ENCODE data around the gene TAPT1.
A peak's percentile ranks its signal among the peaks of the same experiment; 100 is the strongest.

TAPT1 gene

DNA sequence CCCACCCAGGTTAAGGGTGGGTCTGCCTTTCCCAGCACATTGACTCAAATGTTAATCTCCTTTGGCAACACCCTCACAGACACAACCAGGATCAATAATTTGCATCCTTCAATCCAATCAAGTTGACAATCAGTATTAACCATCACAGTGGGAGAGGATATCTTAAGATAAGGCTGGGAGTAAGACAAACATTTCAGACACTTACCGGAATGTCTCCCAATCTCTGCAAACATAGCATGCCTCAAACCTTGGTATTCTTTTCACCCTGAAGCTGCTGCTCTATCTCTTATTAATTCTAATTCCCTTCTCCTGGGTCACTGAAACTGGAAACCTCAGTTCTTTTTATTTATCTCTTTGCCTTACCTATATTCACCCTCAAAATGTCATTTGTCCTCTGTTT is 19.0 kb upstream of the TAPT1 start:
- DNase-seq, result no peak

DNA sequence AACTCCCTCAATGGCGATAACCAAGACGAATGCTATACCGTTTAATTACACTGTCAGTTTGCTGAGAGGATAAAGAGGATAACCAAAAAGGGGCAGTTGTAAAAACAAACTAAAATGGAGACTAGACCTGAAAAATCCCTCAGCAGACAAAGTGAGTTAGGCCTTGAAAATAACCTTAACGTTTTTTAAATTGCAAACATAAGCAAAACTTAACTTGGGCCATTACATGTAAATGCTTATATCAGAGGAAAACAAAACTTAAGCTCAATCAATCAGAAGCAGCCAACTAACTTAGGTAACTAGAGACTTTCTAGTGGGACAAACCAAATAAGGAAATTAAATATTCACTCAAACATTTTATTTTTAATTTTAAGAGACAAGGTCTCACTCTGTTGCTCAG is 17.0 kb upstream of the TAPT1 start:
- DNase-seq, result no peak

DNA sequence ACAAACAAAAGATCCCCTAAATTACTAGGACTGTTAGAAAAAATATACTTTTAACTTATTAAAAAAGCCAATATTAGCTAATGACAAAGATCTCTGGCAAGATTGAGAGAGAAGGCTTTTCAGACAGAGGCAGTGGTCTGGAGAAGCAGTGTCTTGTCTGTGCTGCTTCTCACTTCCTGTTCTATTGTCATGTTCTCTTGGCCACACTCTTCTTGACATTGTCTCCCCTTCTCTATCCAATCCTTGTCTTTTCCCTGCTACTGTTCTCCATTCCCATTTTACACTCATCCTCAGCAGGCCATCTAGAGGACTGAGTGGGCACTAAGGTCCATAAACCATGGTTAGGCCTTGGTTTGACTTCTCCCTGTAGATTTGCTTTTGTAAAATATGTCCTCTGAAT is 14.0 kb upstream of the TAPT1 start:
- no peak for DNase-seq

DNA sequence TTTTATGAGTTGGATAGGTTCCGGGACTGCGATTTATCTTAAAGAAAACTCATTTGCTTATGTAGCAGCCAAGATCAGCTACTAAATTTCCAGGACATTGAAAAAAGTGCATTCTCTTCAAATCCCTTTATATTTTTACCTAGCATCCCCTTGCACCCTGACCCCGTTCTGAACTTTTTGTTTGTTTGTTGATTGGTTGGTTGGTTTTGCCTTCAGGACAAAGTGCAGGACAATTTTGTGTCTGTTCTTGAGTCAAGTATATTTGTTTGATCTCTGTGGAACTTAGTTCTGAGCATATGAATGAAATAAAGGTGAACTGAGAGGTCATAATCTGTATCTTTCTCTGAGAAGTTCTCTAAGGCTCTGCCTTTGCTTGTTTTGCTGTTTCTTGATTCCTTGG is 12.8 kb upstream of the TAPT1 start:
- DNase-seq, result no peak

DNA sequence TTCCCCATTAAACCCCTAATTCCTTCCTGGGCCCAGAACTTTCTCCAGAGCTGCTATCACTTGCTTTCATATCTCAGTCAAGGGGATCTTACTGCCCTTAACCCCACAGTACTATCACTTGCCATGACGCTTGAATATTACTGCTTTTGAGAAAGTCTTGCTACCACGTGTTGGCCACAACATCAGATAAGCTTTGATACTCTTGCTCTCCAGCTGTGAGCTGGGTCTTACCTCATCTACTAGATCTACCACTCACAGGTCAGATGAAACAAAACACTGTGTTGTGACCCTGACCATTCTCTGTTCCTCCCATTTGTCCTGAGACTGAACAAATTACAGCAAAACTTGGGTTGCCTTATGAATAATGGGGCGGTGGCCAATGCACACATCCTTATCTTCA is 12.1 kb upstream of the TAPT1 start:
- no peak for DNase-seq

DNA sequence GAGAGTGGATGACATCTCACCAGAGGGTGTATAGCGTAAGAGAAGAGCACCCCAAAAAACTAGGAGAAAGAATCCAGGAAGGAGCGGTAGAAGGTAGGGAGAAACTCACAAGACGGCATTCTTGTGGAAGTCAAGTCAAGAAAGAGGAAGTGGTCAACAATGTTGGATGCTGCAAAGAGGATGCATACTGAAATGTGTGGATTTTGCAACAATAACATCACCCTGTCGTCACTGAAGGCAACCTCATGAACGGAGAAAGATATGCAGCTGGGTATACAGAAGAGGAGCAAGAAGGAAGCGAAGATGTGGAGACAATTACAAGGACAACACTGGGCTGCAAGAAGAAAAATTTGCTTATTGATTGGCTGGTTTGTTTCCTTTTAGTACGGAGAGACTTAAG is 11.4 kb upstream of the TAPT1 start:
- no peak for DNase-seq

DNA sequence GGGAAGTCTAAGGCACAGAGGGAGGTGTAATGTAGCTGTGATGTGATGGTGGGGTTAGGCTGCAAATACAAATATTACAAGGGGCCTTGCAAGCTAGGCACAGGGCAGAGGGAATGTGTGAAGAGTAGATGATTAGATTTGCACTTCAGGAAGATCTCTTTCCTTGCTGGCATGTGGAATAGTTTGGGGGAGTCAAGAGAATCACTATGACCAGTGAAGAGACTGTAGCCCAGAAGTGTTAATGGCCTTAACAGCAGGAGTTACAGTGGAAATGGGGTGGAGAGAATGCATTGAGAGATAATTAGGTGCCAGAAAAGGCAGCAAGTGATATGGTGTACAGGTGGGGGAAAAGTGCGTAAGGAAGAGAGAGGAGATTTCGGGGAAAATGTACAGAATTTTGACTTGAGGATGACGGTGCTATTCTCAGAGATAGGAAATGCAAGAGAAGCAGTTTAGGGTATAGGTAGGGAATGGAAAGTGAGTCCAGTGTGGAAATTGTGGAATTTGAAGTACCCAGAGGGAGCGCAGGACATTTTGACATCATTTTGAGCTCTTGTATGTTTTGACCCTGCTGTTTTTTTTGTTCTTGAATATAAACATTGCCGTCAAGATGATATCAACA is 10.2 kb upstream of the TAPT1 start:
- DNase-seq, result no peak

DNA sequence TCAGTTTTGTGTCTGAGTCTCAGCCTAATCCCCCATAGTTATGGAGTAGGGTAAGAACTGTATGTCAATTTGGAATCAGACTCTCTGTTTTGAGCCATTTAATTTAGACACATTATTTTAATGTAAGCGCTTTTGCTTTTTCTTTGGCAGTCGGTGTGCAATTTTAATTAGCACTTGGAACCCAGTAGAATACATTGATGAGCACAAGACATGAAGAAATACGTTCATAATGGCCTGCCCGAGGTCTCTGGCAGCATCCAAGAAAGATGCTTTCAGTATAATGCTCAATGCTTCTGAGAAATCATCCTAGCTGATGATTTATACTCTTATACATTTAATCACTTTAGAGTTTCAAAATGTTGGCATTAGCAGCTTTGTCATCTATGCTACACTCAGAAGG is 8.9 kb upstream of the TAPT1 start:
- no peak for DNase-seq

DNA sequence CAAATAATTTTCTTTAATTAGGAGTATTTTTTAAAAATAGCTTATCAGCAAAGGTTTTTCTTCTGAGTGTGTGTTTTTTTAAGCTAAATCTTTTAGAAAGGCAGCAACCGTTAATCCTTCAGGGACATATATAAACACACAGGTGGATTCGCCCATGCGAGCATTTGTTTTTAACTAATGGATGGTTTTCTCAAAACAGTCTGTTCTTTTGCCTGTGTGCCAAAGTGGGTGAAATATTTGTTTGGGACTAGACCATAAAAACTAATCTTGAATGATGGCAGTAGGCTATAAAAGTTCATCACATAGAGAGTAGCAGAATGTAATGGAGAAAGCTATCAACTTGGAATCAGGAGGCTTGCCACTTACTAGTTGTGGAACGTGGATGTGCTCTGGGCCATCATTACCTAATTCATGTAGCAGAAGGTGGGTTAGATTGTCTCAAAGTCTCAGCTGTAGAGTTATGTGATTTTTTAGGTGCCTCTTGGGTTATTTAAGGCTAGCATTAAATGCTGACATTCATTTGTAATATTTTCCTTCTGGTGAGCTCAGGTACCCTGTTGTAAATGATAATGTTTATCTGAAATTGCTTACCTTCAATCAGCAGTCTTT is 7.4 kb upstream of the TAPT1 start:
- DNase-seq, result no peak

DNA sequence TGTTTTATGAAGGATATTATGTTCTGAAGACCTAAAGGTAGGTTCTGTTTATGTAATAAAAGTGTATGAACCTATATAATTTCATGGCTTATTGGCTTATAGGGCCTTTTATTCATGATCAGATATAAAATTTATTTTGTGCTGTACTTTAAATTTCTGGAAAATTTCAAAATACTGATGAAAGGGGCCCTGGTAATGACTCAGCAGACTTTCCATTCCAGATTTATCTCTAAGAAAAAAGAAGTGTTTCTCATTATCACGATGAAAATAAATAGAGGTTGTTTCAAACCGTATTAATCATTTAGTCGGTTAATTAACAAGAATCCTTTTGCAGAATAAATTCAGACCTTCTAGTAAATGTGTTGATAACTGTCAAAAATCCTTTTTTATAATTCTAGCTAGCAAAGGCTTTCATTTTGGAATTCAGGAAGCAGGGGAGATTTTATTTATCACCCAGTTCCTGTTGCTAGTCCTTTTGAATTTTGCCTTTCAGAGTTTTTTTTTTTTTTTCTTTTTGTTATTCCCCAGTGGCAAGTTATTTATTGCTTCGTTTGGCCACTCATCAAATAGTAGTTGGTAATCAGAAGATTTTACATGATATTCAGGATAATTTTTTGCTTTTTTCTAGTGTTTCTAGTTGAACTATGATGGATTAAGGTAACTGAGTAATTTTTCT is 5.4 kb upstream of the TAPT1 start:
- DNase-seq, result no peak

DNA sequence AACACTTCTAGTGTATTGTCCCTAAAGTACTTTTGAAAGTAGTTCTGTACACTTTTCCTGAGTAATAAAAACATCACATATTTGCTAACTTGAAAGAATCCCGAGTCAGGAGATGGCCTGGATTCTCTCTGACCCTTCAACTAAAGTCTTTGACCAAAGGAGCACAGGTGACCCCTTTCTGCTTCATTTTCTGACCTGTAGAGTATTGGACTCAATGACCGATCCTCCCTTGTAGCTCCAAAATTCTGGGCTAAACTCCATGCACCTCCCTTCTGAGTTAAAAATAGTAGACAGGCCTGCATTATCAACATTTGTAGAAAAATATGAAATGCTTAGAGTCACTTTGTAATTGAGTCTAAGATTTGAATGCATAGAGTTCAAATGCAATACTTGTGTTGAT is 4.0 kb upstream of the TAPT1 start:
- no peak for DNase-seq

DNA sequence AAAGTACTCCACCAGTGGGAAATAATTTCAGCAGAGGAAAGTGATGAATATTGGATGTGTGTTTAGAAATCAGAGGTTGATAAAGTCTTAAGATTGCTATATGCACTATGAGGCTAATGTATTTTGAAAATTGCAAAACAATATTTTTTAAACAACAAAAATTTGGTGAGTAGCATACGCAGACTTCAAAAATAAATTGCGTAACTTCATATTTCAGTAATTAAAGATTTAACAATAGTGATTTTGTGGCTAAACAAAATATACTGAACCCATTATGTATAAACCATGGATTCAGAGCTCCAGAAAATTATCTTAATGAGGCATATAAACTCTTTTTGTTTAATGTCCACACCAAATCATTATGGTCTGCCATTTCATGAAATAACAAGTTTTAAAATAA is 3.3 kb upstream of the TAPT1 start:
- DNase-seq, result no peak

DNA sequence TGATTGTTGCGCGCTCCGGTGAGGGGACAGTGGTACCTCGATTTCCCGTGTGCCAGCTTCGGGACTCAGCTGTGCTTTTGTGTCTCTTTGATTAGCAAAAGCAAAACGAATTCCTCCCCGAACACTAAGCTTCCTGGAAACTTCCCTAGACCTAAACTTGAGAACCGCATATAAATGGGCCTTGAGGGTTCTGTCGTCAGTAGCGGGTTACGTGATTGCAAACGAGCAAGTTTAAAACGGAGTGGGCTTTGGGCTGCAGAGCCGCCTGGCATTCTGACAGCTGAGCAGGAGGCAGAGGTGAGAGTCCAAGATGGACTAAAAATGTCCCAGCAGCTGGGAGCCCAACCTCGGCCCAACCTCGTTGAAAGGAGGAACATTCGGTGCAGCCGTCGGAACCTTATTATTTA is 1.2 kb upstream of the TAPT1 start:
- no peak for DNase-seq

DNA sequence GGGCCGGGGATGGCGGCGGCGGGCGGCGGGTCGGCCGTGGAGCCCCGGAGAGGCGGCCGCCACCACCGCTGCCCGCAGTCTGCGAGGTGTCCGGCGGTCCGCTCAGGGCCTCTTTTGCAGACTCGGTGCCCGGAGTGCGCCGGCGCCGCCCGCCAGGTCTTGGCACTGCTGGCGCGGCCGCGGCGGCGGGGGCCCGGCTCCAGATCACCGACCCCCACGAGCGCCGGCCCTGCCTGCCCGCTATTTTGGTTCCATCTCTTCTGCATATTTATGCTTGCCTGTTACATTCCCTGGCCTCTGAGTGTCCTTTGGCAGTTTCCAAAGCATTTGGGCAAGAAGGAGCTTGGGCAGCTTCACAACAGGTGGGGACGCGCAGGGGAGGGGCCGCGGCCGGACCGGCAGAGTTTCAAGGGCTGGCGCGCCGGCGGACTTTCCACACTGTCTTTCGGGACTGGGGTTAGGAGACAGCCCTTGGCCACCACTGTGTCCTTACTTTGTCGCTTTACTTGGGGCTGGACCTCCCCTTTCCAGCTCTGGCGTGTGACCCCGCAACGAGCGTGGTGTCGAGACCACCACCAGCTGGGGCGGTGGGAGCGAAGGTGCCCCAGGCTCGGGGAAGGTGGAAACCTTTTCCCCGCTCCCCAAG is 668 bp upstream of the TAPT1 start:
- DNase-seq, result peak; percentile 25

DNA sequence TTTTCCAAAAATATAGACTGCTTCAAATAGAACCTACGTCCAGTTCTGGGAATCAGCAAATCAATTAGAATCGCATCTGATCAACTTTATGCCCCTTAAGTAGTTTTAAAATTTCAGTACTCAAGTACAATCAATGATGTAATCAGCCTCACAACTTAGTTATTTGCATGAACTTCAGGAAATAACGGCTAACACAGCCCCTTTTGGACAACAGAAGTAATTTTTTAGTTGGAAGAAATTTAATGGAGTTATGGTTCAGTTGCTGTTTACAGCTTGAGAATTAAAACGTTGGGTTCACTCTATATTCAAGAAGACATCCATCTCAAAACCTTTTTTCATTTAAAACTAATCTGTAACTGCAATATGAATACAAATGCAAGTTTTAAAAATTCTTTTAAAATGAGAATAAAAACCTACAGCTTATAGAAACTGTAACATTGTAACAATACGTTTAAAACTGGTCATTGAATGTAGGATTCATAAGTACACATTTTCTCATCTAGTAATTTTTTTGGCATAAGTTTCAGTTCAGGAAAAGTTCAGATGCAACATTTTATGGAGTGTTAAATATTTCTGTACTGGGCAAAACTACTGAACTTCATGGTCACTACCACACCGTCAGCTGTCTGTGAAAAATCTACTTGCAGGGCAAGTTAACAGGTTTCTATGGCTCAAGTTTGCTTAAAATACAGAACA is 956 bp downstream of the TAPT1 start:
- DNase-seq, result peak; percentile 43

DNA sequence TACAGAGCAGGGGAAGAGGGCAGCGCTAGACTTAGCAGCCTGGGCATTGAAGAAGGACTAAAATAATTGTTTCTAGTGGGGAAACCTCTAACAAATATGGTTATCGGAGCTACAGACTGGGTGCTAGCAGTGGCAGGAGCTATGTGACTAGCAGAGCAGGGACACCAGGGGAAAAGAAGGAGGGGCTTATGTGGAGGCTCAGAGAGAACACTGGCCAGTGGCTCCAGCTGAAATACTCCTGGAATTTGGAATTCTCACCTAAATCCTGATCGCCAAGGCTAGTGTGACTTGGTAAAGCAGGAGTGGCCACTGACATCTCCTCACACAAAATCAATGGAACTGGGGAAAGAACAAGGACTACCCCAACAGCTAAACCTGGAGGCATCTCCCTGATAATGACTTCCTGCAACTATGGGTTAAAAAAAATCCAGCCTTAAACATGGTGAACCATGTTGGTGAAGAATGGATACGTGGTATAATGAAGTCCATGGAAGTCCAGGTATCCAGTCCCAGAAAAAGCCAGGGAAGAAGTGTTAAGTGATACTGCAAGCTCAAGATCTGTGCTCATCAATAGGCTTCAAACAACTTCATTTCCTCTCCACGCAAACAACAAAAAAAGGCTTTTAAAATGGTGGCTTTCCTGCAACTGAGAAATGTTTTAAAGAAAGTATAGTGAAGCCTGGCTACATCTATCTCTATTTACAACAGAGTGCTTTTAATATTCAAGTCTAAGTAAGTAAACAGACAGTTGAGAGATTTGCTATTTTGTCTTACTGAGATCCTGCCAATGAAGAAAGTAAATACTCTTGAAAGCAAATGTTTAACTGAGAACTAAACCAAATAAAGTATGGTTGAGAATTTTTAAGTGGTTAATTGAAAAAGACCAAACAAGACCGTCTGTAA is 1.8 kb downstream of the TAPT1 start:
- DNase-seq, result no peak

DNA sequence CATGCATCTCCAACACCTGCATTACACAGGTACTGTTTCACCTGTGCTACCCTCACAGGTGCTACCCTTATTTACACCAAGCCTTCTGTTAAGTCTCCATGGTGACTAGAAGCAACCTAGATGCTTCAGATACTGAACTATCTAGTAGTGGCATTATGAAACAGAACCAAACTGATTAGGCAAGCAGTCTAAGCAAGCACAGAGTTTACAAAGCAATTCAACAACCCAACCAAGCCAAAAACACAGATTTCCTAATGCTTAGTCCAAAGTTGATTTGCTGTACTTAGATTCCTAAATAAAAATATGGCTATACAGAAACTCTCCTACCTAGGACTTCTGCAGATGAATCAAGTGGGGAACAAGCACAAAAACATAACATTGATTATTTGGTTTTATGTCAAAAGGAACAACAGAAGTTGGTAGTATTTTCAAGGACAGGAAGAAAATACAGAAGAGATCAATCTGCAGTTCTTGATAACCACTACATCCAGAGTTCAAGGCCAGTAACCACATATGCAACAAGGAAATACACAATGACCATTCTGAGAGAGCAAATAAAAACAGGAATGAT is 3.2 kb downstream of the TAPT1 start:
- DNase-seq, result no peak

DNA sequence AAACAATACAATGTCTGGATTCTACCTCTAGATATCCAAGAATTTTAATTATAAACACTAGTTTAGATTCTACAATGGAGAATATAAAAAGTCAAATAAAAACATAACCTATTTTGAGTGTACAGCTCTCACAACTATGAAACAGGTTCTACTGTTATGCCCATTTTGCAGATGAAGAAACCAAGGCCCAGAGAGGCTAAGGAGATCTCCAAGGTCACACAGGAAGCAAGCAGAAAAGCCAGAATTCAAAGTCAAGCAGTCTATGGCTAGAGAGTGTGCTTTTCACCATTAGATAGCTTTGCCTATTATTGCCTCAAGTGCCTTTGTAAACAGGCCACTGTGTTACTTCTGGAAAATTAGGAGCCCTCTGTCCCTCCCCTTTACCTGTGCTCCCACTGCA is 7.3 kb downstream of the TAPT1 start:
- DNase-seq, result no peak

DNA sequence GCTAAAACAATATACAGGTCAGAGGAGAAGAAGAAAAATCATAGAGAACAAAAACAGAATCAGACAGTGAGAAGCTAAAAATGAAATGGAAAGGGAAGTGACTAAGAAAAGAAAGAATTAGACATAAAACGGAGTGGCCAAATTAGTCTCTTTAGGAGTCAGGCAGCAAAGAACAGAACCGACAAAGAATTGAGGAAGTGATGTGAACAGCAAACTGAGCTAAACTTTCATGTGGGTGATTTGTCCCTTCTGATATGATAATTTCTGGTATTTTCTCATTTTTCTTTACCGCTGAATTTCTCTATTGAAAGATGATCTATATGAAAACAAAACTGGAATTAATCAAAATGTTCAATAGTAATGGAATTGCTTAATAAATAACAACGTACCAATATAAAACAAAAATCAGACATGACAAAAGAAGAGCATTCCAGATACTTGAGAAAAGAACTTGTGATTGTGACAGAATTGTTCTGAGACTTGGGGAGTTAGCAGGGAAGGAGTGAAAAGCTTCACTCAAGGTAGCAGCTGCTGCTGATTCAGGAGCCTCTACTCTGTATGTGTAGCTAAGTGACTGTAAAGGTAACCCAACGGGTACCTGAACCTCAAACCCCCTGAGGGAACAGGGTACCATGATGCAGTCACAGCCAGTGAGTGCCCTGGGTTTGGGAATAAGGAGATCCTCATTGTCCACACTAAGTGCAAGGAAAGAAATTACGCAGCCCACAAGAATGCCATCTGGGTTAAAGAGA is 8.8 kb downstream of the TAPT1 start:
- DNase-seq, result no peak

DNA sequence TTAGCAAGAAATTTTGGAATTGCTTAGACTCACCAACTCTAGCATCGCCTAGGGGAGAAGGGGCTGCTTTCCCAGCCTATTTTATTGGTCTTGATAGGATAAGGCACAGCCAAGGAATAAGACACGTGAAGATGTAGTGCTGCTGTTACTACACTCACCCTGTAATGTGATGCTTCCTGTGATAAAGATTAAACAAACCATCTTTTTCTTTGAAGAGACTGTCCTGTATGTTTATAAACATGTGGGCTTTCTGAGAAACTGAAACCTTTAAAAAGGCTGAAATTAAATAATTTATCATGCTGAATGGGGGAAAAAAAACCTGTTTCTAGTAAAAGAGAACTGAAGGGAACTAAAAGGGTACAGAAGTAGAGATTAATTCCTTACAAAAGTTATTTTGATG is 13.2 kb downstream of the TAPT1 start:
- no peak for DNase-seq

DNA sequence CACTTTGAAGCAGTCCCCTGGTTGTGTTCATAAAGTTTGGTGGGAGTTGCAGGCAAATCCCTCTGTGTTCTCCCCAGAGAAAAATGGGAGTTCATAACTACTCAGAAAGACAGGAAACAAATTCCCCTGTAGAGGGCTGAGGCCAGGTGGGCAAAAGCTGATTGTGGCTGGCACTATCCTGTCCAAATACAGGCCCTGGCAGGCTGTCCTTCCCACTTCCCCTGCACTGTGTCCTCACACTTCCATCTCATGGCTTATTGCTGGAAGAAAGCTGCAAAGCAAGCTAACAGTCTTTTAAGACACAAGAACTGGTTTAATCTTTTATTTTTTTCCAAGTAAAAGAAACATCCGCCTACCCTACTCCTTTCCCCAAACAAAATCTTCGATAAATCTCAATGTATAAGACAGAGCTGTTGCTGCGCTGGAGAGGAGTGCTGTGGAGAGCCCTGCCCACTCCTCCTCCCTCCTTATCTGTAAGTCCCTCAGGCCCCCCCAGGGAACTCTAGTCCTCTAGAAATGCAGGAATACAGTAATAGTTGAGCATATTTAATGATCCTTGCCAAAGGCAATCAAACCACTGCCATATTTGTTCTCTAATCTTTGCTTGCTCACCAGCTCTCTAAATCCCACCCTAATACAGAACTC is 14.0 kb downstream of the TAPT1 start:
- no peak for DNase-seq
